H1 (cell line): ENCODE data around the gene HECTD4. TPM values are rescaled to one million over a fixed set of nuclear protein-coding genes. Genes with fewer than 3 reads are reported as not detected.

Experiments
- ATF3 ChIP-seq: IDR thresholded peaks from 2 replicates; pipeline ENCODE4 v1.6.1; 2011; ENCODE audit warnings: low read depth, mild to moderate bottlenecking, low read length; ENCODE audit not compliant: insufficient read depth
- BACH1 ChIP-seq: IDR thresholded peaks from 2 replicates; pipeline ENCODE4 v1.6.1; 2012; ENCODE audit warnings: low read length, improper control_type of control experiment
- GTF2F1 ChIP-seq: IDR thresholded peaks from 2 replicates; pipeline ENCODE4 v1.6.1; 2012; ENCODE audit warnings: low read depth, low read length, improper control_type of control experiment, borderline replicate concordance
- JUN ChIP-seq: IDR thresholded peaks from 2 replicates; pipeline ENCODE4 v1.6.1; 2011; ENCODE audit warnings: low read depth, mild to moderate bottlenecking, improper control_type of control experiment, low read length
- JUND ChIP-seq: IDR thresholded peaks from 2 replicates; pipeline ENCODE4 v1.6.1; 2011; ENCODE audit warnings: mild to moderate bottlenecking, improper control_type of control experiment, low read length
- KDM5A ChIP-seq: fragments of 200-600 bp; IDR thresholded peaks from 2 replicates; pipeline ENCODE4 v1.7.1; 2012; ENCODE audit warnings: mild to moderate bottlenecking, low read length, inconsistent platforms, mixed read lengths
- NRF1 ChIP-seq: IDR thresholded peaks from 2 replicates; pipeline ENCODE4 v1.6.1; 2011; ENCODE audit warnings: mild to moderate bottlenecking, low read depth, low read length, improper control_type of control experiment
- SIRT6 ChIP-seq: IDR thresholded peaks from one replicate; pipeline ENCODE4 v1.7.1; 2012; ENCODE audit warnings: low read length, inconsistent platforms
- SP1 ChIP-seq: IDR thresholded peaks from 2 replicates; pipeline ENCODE4 v1.6.1; 2011; ENCODE audit warnings: low read depth, low read length
- SRF ChIP-seq: IDR thresholded peaks from 2 replicates; pipeline ENCODE4 v1.6.1; 2011; ENCODE audit warnings: mild to moderate bottlenecking, low read depth, low read length, moderate library complexity
- YY1 ChIP-seq: IDR thresholded peaks from 2 replicates; pipeline ENCODE4 v1.6.1; 2011; ENCODE audit warnings: low read depth, mild to moderate bottlenecking, low read length
- polyA plus RNA-seq, 7 experiments: library from polyadenylated mRNA; depleted of rRNA in 3 of 7; stranded (reverse) in 5 of 7; unstranded in 2 of 7; fragments of >200 nt in 5 of 7; fragments of 200-250 nt in 2 of 7; gene quantifications; 1 replicate in 5 of 7; 2 replicates in 1 of 7; 4 replicates in 1 of 7; pipeline versions ENCODE4 v1.2.1 to v1.2.3, GENCODE V29; 2011 to 2013; ENCODE audit warnings: missing spikeins in 2 of 7, mixed read lengths in 2 of 7
- total RNA-seq: library from RNA; stranded (reverse); fragmentation: NEBNext Ultra II Directional; extraction: Animal tissue kit (Norgen Biotek cat#: 25700); gene quantifications from 2 replicates; pipeline ENCODE4 v1.2.1, GENCODE V29; 2021
- TF ChIP-seq, protein P1 (sequence below): fragments of 300-600 bp; sonication (generic); IDR thresholded peaks from 2 replicates; pipeline ENCODE4 v1.7.1; 2012; ENCODE audit warnings: low read length, moderate library complexity, mild to moderate bottlenecking, inconsistent platforms; ENCODE audit not compliant: insufficient replicate concordance

The HECTD4 gene
- total and polyA plus RNA-seq, 2 of the 8 experiments (the other 6 are each of a cell fraction or from before 2014, with no cell fraction given) = 6.5 to 33.7 TPM

DNA sequence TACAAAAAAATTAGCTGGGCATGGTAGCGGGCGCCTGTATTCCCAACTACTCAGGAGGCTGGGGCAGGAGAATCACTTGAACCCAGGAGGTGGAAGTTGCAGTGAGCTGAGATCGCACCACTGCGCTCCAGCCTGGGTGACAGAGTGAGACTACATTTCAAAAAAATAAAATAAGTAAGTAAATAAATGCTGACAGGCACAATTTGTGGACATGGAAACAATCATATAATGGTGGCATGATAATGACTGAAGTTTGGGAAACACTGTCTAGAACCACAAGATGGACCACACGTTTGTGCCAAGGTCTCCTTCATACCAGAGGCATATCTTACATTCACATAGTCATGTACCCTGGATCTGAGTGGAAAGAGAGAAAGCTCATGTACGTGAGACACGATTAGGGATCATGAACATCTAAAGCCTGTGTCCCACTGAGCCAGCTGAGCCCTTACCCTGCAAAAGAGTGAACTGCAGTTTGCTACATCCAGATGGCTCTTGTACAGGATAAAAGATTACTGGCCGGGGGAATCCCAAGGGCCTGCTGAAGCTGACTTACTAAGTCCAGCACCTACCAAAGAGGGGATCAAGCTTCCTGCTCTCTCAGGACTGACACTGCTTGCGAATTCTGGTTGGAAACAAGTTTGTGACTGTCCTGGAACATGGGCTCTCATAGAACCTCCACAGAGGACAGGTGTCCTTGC lies 194.0 kb downstream of the HECTD4 start (continued):
- TF ChIP-seq, protein P1, sequence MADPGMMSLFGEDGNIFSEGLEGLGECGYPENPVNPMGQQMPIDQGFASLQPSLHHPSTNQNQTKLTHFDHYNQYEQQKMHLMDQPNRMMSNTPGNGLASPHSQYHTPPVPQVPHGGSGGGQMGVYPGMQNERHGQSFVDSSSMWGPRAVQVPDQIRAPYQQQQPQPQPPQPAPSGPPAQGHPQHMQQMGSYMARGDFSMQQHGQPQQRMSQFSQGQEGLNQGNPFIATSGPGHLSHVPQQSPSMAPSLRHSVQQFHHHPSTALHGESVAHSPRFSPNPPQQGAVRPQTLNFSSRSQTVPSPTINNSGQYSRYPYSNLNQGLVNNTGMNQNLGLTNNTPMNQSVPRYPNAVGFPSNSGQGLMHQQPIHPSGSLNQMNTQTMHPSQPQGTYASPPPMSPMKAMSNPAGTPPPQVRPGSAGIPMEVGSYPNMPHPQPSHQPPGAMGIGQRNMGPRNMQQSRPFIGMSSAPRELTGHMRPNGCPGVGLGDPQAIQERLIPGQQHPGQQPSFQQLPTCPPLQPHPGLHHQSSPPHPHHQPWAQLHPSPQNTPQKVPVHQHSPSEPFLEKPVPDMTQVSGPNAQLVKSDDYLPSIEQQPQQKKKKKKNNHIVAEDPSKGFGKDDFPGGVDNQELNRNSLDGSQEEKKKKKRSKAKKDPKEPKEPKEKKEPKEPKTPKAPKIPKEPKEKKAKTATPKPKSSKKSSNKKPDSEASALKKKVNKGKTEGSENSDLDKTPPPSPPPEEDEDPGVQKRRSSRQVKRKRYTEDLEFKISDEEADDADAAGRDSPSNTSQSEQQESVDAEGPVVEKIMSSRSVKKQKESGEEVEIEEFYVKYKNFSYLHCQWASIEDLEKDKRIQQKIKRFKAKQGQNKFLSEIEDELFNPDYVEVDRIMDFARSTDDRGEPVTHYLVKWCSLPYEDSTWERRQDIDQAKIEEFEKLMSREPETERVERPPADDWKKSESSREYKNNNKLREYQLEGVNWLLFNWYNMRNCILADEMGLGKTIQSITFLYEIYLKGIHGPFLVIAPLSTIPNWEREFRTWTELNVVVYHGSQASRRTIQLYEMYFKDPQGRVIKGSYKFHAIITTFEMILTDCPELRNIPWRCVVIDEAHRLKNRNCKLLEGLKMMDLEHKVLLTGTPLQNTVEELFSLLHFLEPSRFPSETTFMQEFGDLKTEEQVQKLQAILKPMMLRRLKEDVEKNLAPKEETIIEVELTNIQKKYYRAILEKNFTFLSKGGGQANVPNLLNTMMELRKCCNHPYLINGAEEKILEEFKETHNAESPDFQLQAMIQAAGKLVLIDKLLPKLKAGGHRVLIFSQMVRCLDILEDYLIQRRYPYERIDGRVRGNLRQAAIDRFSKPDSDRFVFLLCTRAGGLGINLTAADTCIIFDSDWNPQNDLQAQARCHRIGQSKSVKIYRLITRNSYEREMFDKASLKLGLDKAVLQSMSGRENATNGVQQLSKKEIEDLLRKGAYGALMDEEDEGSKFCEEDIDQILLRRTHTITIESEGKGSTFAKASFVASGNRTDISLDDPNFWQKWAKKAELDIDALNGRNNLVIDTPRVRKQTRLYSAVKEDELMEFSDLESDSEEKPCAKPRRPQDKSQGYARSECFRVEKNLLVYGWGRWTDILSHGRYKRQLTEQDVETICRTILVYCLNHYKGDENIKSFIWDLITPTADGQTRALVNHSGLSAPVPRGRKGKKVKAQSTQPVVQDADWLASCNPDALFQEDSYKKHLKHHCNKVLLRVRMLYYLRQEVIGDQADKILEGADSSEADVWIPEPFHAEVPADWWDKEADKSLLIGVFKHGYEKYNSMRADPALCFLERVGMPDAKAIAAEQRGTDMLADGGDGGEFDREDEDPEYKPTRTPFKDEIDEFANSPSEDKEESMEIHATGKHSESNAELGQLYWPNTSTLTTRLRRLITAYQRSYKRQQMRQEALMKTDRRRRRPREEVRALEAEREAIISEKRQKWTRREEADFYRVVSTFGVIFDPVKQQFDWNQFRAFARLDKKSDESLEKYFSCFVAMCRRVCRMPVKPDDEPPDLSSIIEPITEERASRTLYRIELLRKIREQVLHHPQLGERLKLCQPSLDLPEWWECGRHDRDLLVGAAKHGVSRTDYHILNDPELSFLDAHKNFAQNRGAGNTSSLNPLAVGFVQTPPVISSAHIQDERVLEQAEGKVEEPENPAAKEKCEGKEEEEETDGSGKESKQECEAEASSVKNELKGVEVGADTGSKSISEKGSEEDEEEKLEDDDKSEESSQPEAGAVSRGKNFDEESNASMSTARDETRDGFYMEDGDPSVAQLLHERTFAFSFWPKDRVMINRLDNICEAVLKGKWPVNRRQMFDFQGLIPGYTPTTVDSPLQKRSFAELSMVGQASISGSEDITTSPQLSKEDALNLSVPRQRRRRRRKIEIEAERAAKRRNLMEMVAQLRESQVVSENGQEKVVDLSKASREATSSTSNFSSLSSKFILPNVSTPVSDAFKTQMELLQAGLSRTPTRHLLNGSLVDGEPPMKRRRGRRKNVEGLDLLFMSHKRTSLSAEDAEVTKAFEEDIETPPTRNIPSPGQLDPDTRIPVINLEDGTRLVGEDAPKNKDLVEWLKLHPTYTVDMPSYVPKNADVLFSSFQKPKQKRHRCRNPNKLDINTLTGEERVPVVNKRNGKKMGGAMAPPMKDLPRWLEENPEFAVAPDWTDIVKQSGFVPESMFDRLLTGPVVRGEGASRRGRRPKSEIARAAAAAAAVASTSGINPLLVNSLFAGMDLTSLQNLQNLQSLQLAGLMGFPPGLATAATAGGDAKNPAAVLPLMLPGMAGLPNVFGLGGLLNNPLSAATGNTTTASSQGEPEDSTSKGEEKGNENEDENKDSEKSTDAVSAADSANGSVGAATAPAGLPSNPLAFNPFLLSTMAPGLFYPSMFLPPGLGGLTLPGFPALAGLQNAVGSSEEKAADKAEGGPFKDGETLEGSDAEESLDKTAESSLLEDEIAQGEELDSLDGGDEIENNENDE = no peak
- TF ChIP-seq SP1 = no peak
- TF ChIP-seq BACH1 = no peak
- no peak for TF ChIP-seq SRF
- no peak for TF ChIP-seq JUND
- no peak for TF ChIP-seq GTF2F1
- no peak for TF ChIP-seq JUN
- TF ChIP-seq NRF1 = no peak
- TF ChIP-seq SIRT6 = no peak
- no peak for TF ChIP-seq ATF3
- TF ChIP-seq KDM5A = no peak
- no peak for TF ChIP-seq YY1
